ENCODE results near the gene IFITM1. TPM values are rescaled to one million over a fixed set of nuclear protein-coding genes. Genes with fewer than 3 reads are reported as not detected.

IFITM1 gene
- total RNA-seq, 1 donor from 2014 or later: 56.8 TPM

GRCh38 chr11:289398-289711, 24.5 kb upstream of the IFITM1 start:
- no peak for TF ChIP-seq CTCF (conservative IDR thresholded peaks at IDR 0.05; ENCODE audit: low read depth, low read length)
- peak overlapping the region; percentile 46 for H3K4me3 ChIP-seq (ENCODE audit: low read depth, low read length)

GRCh38 chr11:289712-290620, 23.9 kb upstream of the IFITM1 start:
- TF ChIP-seq CTCF (conservative IDR thresholded peaks at IDR 0.05; ENCODE audit: low read depth, low read length): no peak
- no peak for DNase-seq (ENCODE audit: low read depth)
- peak overlapping the region; percentile 46 for H3K4me3 ChIP-seq (ENCODE audit: low read depth, low read length)

More at GRCh38 chr11:289398-289711, 24.5 kb upstream of the IFITM1 start:
- DNase-seq (ENCODE audit: low read depth): no peak

GRCh38 chr11:290621-291231, 23.1 kb upstream of the IFITM1 start:
- no peak for DNase-seq (ENCODE audit: low read depth)

GRCh38 chr11:291281-292210, 22.3 kb upstream of the IFITM1 start:
- TF ChIP-seq CTCF (conservative IDR thresholded peaks at IDR 0.05; ENCODE audit: low read depth, low read length): no peak
- H3K4me3 ChIP-seq (ENCODE audit: low read depth, low read length): no peak overlapping the region
- DNase-seq (ENCODE audit: low read depth): no peak

More at GRCh38 chr11:290621-291231, 23.1 kb upstream of the IFITM1 start:
- no peak for TF ChIP-seq CTCF (conservative IDR thresholded peaks at IDR 0.05; ENCODE audit: low read depth, low read length)
- H3K4me3 ChIP-seq (ENCODE audit: low read depth, low read length): no peak overlapping the region

GRCh38 chr11:292211-293121, 21.4 kb upstream of the IFITM1 start:
- no peak for DNase-seq (ENCODE audit: low read depth)
- H3K4me3 ChIP-seq (ENCODE audit: low read depth, low read length): no peak overlapping the region
- TF ChIP-seq CTCF (conservative IDR thresholded peaks at IDR 0.05; ENCODE audit: low read depth, low read length): no peak

All from epithelial cell of proximal tubule (primary cell).